ENCODE results near the gene FAM20C.

The FAM20C gene

DNA sequence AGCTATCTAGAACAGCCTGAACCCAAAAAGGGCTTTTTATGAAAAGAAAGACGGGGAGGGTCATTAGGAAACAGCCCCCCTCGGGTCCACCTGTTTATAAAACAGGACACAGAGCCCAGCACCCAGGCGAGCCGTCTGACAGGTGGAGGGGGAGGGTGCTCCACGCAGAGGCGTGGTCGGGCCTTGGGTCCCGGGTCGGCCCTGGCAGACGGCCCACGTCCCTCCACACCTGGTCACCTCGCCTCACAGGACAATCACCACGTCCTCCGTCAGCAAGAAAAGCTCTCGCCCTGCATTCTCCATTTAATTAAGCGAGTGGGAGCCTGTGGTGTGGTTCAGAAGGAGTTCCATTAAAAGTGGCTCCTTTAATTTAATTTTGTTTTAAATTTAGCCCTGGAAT lies 55.3 kb downstream of the FAM20C start:
- DNase-seq = no peak

DNA sequence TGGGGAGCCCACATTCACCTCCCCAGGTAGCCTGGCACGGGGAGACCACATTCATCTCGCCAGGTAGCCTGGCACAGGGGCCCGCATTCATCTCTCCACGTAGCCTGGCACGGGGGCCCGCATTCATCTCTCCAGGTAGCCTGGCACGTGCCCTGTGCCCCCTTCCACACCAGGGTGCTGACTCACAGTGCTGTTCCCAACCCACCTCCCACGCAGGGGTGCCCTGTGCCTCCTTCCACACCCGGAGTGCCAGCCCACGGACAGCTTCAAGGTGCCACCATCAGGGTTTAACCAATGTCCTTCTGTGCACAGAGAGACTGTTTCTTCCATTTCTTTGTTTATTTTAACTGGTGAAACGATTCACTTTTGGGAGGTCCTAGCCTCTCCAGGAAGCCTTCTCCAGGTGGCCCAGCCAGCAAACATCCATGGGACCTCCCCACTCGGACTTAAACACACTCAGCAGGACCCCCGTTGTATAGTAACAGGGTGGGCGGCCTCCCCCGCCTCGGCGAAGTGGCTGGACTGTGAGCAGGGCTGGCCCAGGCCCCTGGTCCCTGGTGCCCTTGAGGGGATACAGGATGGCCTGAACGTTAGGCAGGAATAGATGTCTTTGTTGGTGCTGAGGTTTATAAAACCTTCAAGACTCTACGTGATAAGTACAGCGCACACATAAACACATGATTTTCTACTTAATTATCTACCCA lies 56.5 kb downstream of the FAM20C start:
- no peak for DNase-seq

DNA sequence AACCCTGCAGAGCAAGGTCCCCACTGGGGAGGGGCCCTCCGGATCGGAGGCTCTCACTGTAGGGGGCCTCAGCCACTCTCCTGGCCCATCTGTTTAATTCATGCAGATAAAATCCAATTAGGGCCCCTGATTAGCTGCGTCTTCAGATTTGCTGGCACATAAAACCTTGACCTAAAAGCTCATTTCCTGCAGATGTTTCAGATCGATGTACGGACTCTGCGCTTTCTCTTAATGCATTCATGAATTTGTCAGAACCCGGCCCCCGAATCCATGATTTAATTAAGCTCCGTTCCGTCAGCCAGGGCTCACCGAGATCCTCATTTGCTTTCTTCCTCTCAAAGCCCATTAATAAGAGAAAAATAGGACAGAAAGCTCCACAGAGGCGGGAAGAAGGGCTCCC lies 57.6 kb downstream of the FAM20C start:
- no peak for DNase-seq

DNA sequence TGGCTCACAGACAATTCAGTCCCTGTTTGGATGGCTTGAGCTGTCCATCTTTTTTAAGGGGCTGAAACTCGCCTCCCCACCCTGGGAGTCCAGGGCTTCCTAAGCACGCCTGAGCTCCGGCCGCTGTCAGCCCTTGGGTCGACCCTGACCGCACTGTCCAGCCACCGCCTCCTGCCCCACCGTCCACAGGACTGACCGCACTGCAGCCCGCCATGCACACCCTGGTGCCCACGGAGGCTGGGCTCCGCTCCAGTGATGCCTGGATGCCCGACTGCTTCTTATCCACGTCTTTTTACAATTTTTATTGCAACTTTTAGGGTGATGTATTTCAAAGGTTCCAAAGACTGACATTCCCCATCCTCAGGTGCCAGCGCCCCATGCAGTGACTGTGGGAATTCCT lies 58.2 kb downstream of the FAM20C start:
- no peak for DNase-seq

GRCh38 chr7:251005-251404 lies 58.6 kb downstream of the FAM20C start:
- no peak for DNase-seq

DNA sequence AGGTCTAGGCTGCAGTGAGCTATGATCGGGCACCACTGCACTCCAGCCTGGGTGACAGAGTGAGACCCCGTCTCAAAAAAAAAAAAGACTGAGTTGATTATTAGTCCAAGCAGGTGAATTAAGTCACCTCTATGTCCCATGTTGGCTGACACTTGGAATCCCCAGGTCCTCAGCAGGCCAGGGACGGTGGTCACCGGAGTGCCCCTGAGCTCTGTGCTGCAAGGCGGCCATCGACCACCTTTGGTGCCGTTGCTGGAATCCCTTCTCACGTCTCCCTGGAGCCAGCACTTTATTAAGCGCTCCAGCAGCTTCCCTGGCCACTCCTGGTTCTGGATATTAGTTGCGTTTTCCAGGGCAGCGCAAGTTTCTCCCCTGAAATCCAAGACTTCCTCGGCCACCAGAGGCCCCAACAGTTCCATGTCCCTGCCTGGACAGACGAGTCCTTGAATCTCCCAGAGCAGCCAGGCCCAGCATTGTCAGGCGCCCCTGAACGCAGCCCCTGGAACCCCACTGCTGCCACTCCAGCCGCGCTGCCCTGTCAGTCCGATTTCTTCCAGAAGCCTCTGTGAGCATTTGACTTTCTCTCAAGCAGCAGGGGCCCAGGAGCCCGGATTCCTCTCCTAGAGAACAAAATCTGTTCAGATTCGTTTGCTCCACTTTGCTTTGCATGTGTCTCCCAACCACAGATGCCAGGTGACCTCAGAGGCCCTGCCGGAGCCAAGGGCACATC lies 59.2 kb downstream of the FAM20C start:
- no peak for DNase-seq

DNA sequence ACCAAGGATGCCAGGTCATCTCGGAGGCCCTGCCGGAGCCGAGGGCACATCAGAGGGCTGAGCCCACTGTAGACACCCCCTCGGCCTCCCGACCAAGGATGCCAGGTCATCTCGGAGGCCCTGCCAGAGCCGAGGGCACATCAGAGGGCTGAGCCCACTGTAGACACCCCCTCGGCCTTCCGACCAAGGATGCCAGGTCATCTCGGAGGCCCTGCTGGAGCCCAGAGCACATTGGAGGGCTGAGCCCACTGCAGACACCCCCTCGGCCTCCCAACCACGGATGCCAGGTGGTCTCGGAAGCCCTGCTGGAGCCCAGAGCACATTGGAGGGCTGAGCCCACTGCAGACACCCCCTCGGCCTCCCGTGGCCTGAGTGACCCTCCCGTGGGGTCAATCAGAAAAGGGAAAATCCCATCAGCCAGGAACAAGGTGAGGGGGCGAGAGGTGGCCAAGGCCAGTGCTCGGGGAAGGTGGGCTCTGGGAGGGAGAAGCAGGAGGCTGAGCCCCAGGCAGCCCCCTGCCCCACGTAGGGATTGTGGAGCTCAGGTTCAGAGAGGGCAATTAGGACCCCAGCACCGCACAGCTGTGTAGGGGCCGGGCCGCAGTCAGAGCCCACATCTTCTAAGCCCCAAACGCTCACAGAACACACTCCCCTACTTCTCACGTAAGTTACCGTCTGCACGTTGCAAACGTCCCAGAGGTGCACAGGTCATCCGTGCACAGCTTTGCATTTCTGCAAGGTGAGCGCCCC lies 60.0 kb downstream of the FAM20C start:
- no peak for DNase-seq

- DNase-seq = no peak
Observed at GRCh38 chr7:252981-253380, 60.6 kb downstream of the FAM20C start.

- DNase-seq = no peak
Observed at GRCh38 chr7:253581-254336, 61.4 kb downstream of the FAM20C start.

- DNase-seq = no peak
Observed at GRCh38 chr7:254337-255037, 62.1 kb downstream of the FAM20C start.

DNA sequence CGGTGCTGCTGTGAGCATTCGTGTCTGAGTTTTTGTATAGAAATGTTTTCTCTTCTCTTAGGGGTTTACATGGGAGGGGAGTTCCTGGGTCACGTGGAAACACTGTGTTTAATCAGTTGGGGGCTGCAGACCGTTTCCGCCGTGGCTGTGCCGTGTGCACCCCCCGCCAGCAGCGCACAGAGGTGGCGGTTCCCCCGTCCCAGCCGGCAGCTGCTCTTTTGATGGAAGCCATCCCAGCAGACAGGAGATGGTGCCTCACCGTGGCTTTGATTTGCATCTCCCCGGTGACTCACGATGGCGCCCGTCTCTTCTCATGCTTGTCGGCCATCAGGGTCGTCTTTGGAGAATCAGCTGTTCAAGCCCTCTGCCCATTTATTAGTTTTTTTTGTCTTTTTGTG lies 62.7 kb downstream of the FAM20C start:
- DNase-seq = no peak

DNA sequence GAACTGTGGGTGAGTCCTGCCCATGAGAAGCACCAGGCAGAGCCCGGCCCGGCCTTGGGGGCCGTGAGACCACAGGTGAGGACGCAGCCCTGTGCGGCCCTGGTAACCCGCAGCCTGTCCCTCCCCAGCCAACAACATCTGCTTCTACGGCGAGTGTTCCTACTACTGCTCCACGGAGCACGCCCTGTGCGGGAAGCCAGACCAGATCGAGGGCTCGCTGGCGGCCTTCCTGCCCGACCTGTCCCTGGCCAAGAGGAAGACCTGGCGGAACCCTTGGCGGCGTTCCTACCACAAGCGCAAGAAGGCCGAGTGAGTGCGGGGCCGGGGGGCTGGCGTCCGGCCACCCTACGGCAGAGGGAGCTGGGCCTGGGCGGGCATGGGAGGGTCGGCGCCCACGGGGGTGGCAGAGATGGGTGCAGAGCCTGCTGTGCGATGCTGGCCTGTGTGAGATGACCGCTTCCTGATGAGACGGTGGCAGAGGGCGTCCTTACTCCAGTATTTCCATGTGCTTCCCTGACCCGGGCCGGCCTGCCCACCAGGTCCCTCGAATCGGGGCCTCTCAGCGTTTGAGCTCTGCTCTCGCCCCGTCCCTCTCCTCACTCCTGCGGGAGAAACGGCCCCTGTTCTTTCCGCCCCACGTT lies 63.5 kb downstream of the FAM20C start:
- no peak for DNase-seq

- DNase-seq = no peak
Observed at GRCh38 chr7:256461-256940, 64.1 kb downstream of the FAM20C start.

DNA sequence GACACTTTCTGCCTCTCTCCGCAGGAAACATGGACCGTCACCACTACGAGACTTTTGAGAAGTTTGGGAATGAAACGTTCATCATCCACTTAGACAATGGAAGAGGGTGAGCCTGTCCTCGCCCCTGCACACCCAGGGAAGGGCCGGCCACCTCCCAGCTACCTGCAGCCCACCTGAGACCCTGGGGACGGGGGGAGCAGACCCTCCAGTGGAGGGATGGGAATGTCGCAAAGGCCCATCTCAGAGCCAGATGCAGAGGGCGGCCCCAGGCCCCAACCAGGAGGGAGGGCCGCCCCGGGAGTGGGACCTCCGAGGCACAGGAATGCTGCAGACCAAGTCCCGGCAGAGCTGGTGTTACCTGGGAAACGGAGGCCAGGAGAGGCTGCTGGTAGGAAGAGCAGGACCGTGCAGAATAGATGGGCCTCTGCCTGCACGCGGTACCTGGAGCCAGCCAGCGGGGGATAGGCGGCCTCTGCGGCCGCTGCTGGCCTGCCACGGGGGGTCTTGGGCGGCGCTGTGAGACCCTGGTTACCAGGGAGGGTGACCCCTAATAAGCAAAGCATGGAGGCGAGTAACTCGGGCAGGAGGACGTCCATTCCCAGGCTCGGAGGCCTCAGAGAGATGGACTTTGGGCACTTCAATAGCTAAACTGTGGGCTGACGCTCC lies 64.7 kb downstream of the FAM20C start:
- DNase-seq = no peak

DNA sequence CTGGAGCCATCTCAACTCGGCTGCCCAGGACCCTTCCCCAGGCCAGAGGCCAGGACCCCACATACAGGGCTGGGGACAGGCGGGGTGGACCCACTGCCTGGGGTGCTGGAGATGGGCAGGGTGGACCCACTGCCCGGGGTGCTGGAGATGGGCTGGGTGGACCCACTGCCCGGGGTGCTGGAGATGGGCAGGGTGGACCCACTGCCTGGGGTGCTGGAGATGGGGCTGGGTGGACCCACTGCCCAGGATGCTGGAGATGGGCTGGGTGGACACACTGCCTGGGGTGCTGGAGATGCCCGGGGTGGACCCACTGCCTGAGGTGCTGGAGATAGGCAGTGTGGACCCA lies 65.2 kb downstream of the FAM20C start:
- no peak for DNase-seq

DNA sequence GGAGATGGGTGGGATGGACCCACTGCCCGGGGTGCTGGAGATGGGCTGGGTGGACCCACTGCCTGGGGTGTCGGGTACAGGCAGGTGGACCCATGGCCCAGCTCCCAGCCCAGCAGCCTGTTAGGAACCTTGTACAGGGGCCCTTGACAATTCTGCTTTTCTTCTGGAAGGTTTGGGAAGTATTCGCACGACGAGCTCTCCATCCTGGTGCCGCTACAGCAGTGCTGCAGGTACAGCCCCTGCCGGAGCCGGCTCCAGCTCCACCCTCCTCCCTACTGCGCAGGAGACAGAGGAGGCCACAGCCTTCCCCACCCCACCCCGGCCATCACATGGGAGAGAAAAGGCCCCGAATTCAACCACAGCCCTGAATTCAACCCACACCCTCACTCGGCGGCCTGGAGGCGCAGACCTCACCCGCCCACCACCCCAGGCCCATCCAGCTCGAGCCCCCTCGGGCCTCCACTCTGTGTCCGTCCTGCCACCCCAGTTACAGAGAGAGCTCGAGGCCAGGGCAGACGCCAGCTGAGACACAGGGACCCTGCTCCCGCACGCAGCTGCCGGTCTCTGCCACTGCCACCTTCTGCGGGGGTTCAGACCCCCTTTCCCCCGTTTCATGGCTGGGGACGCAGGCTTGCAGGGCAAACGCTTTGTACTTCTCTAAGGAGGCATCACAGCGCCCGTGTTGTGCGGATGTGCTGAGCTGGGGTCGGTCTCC lies 66.3 kb downstream of the FAM20C start:
- no peak for DNase-seq

DNA sequence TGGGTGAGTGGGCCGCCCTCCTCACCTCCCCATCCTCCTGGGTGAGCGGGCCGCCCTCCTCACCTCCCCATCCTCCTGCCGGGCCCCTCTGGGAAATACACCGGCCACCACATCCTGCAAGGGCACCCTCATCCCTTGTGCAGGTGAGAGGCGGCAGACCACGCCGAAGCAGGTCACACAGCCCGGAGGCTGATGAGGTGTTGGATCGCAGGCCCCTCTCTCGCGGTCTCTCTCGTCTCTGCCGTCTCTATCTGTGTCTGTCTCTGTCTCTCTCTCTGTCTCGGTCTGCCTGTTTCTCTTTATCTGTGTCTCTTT lies 66.8 kb downstream of the FAM20C start:
- DNase-seq = no peak

- DNase-seq = no peak
Observed at GRCh38 chr7:259751-260405, 67.5 kb downstream of the FAM20C start.

DNA sequence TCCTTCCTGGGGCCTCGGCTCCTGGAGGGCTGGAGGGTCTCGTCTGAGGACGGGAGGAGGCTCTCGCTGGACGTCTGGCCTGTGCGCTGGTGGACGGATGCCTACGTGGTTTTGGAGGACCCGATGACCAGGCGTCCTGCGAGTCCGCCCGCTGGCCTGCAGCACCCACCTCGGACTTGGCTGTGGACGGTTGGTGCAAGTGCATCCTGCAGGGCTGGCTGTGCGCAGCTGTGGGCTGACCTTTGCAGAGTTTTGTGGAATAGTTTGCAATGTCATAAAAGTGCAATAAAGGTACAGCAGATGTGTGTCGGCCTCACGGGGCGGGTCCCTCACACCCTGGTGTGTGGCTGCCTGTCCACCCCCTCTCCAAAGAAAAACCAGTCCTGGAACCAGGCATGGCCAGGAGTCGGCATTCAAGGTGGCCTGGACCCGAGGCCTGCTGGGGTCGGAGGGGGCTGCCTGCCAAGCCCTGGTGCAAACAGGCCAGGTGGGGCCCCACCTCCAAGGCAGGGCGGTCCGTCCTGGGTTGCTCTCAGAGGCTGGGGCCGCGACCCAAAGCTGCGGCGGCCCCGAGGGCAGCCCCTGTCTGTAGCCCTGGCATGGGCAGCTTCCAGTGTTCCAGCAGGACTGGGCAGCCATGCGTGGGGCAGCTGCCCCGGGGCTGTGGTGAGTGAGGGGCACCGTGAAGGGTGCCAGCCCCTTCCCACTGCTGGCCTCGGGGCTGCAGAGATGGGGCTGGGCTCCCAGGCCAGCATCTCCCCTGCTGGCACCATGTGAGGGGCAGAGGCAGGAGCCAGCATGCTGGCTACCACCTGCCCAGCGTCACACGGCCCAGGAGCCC lies 68.3 kb downstream of the FAM20C start:
- DNase-seq = no peak

Data from GOT3 (cell line).